Mammary epithelial cell (primary cell): ENCODE measurements around the gene FILIP1.
"Not testable (repeated sequence)": the region's sequence is repeated elsewhere in the genome, so short reads cannot be mapped to it uniquely, and the experiment has no call there.

ENCODE experiments used
- CTCF ChIP-seq, 2 donors: IDR thresholded peaks in 1 of 2; conservative IDR thresholded peaks in 1 of 2; 2 replicates each; pipeline ENCODE4 v1.5.1; 2011 to 2012; ENCODE audit warnings: inconsistent platforms in 2 of 2, low read length in 2 of 2, mild to moderate bottlenecking in 2 of 2, control low read depth in 1 of 2, low read depth in 1 of 2; ENCODE audit not compliant: insufficient read depth in 1 of 2; ENCODE audit errors: extremely low read depth in 1 of 2
- EZH2 ChIP-seq: IDR thresholded peaks from 2 replicates; pipeline ENCODE4 v1.6.1; 2012; ENCODE audit warnings: low read length, inconsistent platforms, borderline replicate concordance

GRCh38 chr6:75441883-75442282, 51.7 kb downstream of the FILIP1 start:
- TF ChIP-seq CTCF (conservative IDR thresholded peaks at IDR 0.05 in 1 of 2, IDR thresholded peaks at IDR 0.05 in 1 of 2; ENCODE audit: extremely low read depth in 1 of 2, insufficient read depth in 1 of 2, low read depth in 1 of 2, low read length in 2 of 2); EZH2: not testable (repeated sequence)
